GM18951 (cell line): ENCODE measurements around the gene CDH5.

Experiments
- POLR2A ChIP-seq: IDR thresholded peaks from 4 replicates; pipeline ENCODE4 v1.6.1; 2011; ENCODE audit warnings: mild to moderate bottlenecking; ENCODE audit not compliant: insufficient read length, insufficient read depth; ENCODE audit errors: extremely low read depth
- in situ Hi-C: fragments of 300-500 bp; cut with MboI; formaldehyde crosslinking; loops from one replicate; pipeline ENCODE4 v1.12.0; 2022; ENCODE audit warnings: low sequenced_read_pairs, mixed read lengths, inconsistent platforms; ENCODE audit not compliant: unreplicated experiment

The CDH5 gene

GRCh38 chr16:66335704-66336329 is 30.7 kb upstream of the CDH5 start:
- in situ Hi-C loops, result no loop called here
- TF ChIP-seq POLR2A, result no peak

- TF ChIP-seq POLR2A, result no peak
- in situ Hi-C loops, result no loop called here
Measured at GRCh38 chr16:66337463-66338188, 28.9 kb upstream of the CDH5 start.

- no peak for TF ChIP-seq POLR2A
- in situ Hi-C loops, result no loop called here
Measured at GRCh38 chr16:66342294-66342900, 24.1 kb upstream of the CDH5 start.

GRCh38 chr16:66344533-66345145 is 21.9 kb upstream of the CDH5 start:
- no peak for TF ChIP-seq POLR2A
- in situ Hi-C loops, result no loop called here

- no peak for TF ChIP-seq POLR2A
- in situ Hi-C loops, result no loop called here
Measured at GRCh38 chr16:66346221-66346620, 20.3 kb upstream of the CDH5 start.

- in situ Hi-C loops, result no loop called here
- no peak for TF ChIP-seq POLR2A
Measured at GRCh38 chr16:66352304-66352703, 14.2 kb upstream of the CDH5 start.

GRCh38 chr16:66353055-66353454 is 13.4 kb upstream of the CDH5 start:
- in situ Hi-C loops, result no loop called here
- TF ChIP-seq POLR2A, result no peak

- TF ChIP-seq POLR2A, result no peak
- in situ Hi-C loops, result no loop called here
Measured at GRCh38 chr16:66354034-66354909, 12.2 kb upstream of the CDH5 start.

GRCh38 chr16:66355526-66355925 is 11.0 kb upstream of the CDH5 start:
- no peak for TF ChIP-seq POLR2A
- in situ Hi-C loops, result no loop called here

GRCh38 chr16:66357523-66357928 is 9.0 kb upstream of the CDH5 start:
- in situ Hi-C loops, result no loop called here
- no peak for TF ChIP-seq POLR2A

GRCh38 chr16:66358231-66358630 is 8.3 kb upstream of the CDH5 start:
- no peak for TF ChIP-seq POLR2A
- in situ Hi-C loops, result no loop called here

GRCh38 chr16:66359012-66359411 is 7.5 kb upstream of the CDH5 start:
- TF ChIP-seq POLR2A, result no peak
- in situ Hi-C loops, result no loop called here
